Measurements from ENCODE around the gene VTI1A.

DNA sequence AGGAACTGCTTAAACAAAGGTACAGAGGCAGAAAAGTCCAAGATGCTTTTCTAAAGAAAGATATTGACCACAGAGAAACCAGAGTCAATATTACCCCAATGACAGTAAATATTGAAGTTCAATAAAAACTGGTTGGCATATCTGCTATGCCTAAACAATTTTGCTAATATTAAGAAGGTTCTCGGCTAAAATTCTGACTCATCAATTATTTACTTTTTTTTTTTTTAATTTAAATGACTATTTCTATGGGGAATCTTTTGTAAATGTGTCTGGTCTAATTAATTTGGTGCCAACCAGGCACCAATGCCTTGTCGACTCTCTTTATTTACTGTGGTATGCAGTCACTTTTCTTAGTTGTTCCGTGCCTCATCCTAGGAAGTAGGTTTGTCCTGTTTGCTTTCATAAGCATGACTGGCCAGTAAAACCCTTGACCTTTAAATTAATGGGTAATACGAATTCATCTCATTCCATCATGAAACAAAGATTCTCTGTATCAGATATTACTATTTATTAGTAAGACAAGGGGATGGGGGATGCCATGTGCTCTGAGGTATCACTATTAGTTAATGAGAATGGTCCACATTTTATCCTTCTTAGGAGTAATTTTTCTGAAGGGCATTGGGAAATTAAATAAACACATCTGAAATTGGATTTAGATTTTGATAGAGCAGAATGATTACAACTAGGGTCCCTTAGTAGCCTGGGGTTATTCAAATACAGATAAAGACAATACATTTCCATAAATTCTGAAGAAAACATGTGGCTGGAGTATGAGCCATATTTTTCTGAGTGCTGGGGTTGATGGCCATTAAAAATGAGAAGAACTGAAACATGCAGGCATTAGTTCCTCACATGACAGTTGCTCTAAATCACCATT lies 154.4 kb downstream of the VTI1A start:
- TF ChIP-seq POLR2A (IDR thresholded peaks at IDR 0.05; ENCODE audit: low read depth, low read length) (no peak), TAF1 (IDR thresholded peaks at IDR 0.05; ENCODE audit: borderline replicate concordance, low read depth, low read length) (no peak)

Data from GM12892 (cell line).